Gastroesophageal sphincter (tissue), 3 donors: ENCODE data around the gene ENAM.

Experiments used
- POLR2A ChIP-seq, 2 donors: fragments of 450-650 bp; IDR thresholded peaks; one replicate each; pipeline ENCODE4 v1.6.1; 2017; ENCODE audit warnings: antibody characterized with exemption in 2 of 2, mild to moderate bottlenecking in 2 of 2, moderate library complexity in 1 of 2
- POLR2AphosphoS5 ChIP-seq: sonication (generic); formaldehyde crosslinking; IDR thresholded peaks from one replicate; pipeline ENCODE4 v1.6.1; 2017; ENCODE audit warnings: antibody characterized with exemption
- TF ChIP-seq, protein P1 (sequence below), 4 experiments: fragments of 200-600 bp in 2 of 4; fragments of 450-650 bp in 2 of 4; sonication (generic) in 1 of 4; IDR thresholded peaks; one replicate each; pipeline ENCODE4 v1.5.1; 2017 to 2019; ENCODE audit warnings: antibody characterized with exemption in 4 of 4, mild to moderate bottlenecking in 2 of 4, moderate library complexity in 2 of 4

GRCh38 chr4:70600977-70601376 lies 27.6 kb upstream of the ENAM start:
- TF ChIP-seq POLR2AphosphoS5: no peak
- TF ChIP-seq POLR2A (IDR thresholded peaks at IDR 0.05): no peak
- TF ChIP-seq, protein P1, sequence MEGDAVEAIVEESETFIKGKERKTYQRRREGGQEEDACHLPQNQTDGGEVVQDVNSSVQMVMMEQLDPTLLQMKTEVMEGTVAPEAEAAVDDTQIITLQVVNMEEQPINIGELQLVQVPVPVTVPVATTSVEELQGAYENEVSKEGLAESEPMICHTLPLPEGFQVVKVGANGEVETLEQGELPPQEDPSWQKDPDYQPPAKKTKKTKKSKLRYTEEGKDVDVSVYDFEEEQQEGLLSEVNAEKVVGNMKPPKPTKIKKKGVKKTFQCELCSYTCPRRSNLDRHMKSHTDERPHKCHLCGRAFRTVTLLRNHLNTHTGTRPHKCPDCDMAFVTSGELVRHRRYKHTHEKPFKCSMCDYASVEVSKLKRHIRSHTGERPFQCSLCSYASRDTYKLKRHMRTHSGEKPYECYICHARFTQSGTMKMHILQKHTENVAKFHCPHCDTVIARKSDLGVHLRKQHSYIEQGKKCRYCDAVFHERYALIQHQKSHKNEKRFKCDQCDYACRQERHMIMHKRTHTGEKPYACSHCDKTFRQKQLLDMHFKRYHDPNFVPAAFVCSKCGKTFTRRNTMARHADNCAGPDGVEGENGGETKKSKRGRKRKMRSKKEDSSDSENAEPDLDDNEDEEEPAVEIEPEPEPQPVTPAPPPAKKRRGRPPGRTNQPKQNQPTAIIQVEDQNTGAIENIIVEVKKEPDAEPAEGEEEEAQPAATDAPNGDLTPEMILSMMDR (IDR thresholded peaks at IDR 0.05): no peak
